Retina (tissue), 1 donor: Measurements from ENCODE around the gene C1QTNF12.

Experiments
- DNase-seq: peaks from one replicate; pipeline ENCODE4 v3.0.0-alpha.2; 2016

The C1QTNF12 gene

DNA sequence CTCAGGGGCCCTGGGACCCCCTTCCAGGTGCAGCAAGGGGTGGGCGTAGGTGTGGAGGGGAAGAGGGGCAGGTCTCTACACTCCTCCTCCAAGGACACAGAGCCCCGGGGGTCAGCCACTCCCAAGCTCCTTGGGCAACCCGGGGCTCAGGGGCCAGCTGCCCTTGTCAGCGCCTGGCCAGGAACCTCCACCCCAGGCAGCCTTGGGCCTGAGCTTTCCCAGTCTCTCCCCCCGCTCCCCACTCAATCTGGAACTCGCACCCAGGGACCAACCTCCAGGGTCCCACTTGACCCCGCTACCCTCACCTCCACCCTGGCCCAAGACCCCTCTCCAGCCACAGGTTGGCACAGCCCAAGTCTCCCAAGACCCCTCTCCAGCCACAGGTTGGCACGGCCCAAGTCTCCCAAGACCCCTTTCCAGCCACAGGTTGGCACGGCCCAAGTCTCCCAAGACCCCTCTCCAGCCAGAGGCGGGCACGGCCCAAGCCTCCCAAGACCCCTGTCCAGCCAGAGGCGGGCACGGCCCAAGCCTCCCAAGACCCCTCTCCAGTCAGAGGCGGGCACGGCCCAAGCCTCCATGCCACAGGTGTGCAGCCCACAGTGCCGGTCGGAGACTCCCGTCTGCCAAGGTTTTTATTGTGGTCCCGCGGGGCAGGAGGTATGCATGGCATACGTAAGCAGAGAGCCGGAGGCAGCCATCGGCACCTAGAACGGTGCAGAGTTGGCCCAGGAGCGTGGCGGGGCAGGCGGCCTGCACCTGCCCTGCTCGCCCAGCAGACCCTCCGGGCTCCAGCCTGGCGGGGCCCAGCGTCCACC lies 35.6 kb downstream of the C1QTNF12 start:
- no peak for DNase-seq

DNA sequence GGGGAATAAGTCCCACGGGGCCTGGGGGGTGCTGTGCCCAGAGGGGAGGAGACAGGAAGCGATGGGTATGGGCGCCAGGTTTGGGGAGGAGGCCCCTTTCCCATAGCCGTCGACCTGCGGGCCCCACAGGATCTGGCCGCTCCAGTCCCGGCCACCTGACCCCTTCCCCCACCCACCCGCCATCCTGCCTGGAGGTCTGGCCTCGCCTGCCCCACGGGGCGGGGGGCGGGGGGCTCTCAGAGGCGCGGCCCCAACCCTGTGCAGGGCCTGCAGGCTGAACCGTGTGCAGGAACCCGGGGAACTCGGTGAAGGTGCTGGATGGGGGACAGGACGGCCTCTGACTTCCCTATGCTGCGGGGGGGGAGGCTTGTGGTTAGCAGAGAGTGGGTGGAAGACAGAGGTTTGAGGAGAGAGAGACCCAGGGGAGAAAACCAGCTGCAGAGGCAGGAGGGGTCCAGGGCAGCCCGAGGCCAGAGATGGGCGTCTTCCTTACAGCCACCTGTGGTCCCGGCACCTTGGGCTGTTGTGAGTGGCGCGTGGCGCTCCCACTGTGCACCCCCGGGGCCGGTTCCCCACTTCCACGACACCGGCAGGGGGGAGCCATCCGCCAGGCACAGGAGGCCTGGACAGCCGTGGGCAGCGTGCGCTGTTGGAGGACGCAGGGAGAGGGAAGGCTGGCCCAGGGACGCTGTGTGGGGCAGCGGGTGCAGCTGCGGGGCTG lies 37.6 kb downstream of the C1QTNF12 start:
- no peak for DNase-seq

DNA sequence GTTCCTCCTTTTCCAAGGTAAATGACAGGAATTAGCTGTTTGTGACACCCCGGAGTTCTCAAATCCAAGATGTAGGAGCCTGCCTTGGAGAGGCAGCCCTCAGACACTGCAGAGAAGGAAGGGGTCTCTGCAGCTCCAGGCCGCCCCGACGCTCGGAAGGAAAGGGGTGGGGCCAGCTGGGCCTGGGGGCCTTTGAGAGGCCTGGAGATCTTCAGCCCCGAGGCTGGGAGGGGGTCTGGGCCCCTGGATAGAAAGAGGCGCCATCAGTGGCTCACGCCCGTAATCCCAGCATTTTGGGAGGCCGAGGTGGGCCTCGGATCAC lies 39.0 kb downstream of the C1QTNF12 start:
- DNase-seq = no peak

DNA sequence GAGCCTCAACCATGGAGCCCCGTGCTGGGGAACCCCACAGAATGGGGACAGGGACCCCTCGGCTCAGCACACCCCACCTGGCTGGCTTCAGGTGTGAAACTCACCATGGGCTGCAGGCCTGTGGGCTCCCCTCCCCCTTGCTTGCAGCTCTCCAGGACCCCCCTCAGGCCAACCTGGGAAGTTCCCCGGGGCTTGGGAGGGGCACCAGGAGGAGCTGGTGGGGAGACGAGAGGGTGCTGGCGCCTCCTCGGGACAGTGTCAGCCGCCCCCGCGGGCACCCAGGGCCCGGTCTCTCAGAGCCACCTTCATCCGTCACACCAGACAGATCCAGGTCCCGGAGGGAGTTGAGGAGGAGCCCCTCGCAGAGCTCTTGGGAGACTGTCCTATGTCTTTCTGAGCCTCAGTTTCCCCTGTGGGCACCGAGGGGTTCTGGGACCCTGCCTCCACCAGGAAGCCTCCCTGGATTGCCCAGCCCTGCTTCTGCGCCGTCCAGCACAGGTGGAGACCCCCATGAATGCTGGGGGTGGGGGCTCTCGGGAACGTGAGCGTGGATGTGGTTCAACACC lies 39.5 kb downstream of the C1QTNF12 start:
- DNase-seq = no peak

DNA sequence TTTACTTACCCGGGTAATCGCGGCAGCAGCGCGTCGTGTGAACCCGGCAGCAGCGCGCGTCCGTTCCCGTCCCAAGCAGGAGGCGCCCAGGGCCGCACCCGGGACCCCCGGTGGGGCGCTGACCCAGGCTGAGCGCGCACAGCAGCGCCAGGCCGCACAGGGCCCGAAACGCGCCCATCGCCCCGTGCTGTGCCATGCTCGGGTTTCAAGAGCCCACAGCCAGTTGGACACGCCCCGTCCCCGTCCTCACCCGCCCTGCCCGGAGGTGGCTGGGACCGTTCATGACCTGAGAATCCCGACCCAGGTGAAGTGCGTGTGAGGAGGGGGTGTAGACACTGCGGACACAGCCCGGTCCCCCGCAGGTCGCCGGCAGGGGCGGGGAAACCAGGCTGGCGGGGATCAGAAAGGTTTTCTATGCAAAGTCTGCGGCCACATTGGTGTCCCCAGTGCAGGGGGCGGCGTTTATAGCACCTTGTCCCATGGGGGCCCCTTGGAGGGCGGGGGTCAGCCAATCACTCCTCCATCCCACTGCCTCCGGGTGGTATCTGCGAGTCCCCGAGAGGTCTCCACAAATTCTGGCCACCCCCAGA lies 40.1 kb downstream of the C1QTNF12 start, which contains the start of gene TNFRSF18:
Gene TNFRSF18 (minus strand): TSS at position 217 of the 590 bp plus-strand sequence. CDS start 21 bp downstream, at position 196.
- DNase-seq = peak; percentile 55

DNA sequence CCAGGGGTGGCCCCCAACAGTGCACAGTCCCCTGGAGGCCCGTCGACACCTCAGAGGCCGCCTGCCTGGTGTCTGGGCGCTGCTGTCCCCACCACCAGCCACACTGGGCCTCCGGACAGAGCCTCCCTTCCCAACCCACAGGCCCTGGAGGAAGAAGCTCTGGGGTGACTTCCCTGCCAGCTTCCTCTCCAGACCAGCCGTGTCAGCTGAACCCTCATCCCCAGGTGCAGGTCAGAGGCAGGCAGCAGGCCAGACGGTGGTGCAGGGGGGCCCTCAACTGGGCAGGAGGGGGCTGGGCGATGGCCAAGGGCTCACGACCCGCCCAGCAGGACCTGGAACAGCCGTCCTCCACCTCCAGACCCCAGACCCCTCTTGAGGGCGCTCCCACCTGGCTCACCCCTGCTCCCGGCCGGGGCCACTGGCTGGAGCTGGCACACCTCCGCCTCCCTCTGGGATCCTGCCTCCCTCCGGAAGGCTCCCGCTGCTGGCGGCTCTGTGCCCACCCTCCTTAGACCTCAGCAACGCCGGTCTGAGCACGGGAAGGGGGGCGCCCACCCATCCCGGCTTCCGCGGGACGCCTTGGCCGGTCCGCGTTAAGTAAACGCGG lies 40.6 kb downstream of the C1QTNF12 start:
- DNase-seq = no peak

DNA sequence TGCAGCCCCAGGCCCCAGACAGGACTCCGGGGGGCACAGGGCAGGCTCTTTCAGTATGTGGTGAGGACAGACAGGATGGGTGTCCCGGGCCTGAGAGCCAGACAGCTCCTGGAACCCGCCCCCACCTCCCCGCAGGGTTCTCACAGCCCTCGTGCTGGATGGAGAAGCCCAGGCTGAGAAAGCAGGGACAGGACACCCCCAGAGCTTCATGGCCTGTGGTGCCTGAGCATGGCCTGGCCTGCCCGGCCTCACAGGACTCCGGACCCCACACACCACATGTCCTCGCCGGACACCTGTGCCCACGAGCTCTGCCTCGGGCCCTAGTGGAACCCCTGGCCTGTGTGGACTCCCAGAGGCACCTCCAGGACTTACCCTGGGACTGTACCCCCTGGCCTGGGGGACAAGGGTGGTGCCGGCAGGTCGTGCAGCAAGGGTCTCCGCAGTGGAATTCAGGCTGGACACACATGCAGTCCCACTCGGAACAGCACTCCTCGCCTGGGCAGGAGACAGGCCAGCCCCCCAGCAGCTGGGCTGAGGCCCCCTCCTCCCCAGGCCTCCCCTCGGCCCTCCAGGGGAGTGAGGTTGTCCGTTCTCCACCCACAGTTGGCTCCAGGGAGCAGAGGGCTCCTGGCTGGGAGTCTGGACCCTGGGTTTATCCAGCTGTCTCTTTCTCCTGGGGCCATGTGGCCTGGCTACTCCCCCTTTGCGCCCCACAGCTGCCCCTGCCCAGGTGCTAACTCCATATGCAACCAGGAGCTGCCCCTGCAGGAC lies 41.3 kb downstream of the C1QTNF12 start:
- DNase-seq = no peak

DNA sequence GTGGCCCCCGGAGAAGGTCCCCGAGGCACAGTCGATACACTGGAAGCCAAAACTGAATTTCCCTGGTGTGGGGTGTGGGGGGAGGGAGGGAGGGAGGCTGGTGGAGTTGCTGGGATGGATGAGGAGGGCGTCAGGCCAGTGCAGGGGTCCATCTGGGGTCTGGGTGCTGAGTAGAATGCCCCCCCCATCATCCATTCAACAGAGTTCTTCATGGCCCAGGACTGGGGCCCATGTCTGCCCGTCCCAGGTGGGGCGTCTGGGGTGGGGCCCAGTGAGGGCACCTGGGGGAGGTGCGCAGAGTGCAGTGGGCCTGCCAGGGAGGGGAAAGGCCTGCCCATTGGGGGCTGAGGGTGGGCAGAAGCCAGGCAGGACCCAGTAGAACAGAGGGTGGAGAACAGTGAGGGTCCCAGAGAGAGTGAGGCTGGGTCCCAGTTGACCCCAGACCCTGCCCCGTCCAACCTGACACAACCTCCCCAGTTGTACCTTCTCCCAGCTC lies 42.0 kb downstream of the C1QTNF12 start:
- no peak for DNase-seq

DNA sequence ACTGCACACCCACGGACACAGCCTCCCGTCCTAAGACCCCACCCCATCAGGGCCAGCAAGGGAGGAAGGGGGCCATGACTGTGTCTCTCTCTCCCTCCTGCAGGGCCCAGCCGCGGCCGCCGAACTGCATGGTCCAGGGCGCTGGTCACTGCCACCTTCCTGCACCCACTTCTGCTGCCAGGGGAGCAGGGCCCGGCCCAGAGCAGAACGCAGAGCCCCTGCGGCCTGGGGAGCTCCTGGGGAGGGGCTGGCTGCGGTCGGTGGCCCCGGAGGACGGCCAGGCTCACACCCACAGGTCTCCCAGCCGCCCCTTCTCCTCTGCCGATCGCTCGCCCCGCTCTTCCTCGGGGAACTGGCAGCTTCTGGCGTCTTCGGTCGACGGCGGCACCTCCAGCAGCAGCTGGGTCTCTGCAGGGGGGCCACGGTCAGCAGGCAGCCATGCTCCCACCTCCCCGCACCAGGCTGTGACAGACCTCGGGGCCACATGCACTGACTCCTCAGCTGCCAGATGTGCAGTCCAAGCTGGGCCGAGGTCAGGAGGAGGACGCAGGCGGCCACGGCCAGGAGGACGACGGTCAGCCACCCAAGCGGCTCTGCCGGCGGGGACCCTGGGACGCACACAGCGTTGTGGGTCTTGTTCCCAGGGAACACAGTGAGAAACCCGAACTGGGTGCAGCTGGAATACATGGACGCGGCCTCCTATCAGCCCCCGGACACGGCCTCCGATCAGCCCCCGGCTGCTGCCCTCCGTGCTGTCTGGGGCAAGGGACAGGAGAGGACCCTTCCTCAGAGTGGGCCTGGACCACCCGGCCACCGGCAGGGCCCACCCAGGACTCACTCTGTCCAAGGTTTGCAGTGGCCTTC lies 42.7 kb downstream of the C1QTNF12 start:
- no peak for DNase-seq

DNA sequence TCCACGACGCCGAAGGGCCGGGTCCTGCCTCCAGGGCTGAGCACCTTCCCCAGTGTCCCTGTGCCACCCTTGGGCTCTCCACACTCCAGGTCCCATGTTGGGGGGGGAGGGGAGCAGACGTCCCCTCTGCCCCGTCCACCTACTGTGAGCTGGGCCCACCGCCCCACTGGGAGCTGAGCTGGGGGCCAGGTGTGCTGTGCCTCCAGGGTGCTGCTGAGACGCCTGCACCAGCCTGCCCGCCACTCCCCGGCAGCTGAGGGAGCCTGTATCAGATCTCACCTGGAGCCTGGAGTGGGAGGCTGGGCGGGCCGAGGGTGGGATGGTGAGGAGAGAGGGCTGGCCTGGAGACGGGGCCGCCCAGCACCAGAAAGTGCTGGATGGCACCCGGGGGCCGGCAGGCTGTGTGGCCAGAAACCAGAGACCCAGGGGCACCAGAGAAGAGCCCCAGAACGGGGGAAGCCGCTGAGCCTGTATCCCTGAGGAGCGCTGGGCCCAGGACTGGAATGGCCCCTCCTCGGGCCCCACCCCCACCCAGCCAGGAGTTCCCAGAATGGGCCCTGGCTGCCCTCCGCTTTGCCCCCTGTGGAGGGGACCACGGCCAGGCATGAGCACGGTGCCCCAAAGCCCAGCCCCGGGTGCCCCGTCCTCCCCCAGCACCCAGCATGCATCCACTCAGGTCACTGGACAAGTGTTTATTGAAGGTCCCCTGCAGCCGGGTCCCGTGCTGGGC lies 43.5 kb downstream of the C1QTNF12 start:
- no peak for DNase-seq

DNA sequence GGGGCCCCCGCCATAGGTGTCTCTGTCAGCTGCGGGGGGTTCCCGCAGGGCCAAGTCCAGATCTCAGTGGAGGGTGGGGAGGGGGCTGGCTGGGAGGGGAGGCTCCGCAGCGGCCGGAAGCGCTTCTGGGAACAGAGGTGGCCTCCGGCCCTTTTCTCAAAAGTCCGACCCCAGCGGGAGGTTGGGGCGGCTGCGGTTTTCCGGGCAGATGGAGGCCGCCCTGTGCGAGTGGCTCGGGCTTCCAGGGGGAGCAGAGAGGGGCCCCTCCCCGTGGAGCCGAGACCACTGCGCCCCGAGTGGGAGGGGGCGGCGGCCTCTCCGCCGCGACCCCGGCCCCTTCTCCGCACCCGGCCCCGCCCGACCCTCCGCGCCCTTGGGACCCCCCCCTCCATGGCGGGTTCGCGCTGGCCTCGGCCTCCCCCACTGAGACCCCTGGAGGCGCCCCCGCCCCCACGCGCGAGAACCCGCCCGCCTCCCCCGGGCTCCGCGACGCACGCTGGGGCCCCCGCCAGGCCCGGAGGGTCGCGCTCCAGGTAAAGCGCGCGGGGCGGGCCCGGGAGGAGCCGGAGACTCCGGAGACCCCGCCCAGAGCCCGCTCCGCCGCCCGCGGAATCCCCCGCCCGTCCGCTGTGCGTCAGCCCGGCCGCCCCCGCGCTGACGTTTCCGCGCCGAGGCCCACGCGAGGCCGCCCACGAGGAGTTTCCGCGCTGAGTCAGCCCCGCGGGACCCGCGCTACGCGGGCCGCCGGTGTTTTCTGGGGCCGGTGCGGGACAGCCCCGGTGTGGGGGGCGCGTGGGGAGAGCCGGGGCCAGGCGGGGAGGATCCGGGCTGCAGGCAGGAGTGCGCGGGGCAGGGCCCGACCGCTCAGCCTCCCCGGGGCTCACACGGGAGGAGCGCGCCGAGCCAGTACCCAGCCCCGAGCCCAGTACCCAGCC lies 45.4 kb downstream of the C1QTNF12 start:
- DNase-seq = no peak

DNA sequence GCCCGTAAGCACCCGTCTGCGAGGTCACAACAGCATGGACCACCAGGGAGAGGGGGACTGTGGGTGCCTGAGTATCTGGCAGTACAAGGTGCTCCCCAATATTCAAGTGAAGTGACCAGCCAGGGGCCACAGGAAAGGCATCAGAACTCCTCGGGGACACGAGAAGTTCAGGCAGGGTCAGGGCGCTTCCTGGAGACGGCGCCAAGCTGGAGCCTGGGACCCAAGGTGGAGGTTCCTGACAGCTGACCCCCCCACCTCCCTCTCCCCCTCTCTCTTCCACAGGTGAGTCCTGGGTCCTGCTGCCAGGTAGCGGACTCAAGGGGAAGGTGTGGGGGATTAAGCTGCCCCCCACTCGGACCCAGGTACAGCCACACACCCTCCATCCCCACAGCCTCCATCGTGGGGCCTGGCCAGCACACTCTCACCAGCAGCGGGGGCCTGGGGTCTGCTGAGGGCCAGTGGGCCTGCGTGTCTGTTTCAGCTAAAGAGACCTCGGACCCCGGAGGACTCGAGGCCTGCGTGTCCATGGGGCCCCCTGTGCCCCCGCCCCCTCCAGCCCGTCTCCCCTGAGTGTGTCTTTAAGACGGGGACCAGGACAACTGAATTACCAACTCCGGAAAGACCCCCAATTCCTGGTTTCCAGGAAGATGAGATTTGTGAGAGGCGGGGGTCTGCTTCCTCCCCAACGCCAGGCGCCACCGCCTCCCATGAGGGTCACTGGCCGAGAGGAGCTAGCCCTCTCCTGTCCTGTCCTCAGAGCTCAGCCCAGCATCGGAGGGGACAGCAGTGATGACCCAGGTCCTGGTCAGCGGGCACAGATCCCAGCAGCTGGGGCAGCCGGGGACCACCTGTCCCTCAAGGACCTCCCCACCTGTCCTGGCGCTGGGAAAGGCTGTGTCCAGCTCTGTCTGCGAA lies 46.3 kb downstream of the C1QTNF12 start:
- no peak for DNase-seq

DNA sequence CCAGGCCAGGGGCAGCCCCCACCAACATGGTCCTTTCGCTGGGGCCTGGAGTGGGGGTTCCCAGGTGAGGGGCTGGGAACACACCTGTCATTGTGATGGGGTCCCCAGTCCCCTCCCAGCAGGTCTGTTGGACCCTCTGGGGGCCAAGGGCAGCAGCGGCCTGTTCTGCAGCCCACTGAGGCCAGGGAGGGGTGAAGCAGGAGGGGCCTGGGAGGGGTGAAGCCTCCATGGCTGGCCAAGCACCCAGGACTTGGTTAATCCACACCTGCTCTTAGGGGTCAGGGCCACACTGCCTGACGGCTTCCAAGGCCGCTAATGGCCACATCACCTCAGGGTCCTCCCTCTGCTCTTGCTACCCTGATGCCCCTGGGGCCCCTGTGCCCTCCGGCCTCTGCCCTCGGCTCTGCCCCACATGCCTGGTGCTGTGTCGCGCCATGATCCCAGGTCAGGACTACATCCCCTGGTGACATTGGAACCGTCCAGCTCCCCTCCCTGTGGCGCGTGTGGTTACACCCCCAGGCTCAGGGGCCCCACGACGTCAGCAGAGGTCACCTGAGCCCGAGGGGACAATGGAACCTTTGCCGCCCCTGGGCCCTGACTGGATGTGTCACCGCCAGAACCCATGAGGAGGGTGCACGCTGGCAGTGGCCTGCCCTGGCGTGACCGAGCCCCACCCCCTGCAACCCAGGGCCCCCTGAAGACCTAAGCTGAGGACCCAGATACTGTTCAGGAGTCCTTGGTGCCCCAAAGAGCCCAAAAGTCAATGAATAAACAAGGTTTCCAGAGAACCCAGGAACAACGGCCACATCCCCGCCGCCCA lies 47.2 kb downstream of the C1QTNF12 start:
- no peak for DNase-seq

DNA sequence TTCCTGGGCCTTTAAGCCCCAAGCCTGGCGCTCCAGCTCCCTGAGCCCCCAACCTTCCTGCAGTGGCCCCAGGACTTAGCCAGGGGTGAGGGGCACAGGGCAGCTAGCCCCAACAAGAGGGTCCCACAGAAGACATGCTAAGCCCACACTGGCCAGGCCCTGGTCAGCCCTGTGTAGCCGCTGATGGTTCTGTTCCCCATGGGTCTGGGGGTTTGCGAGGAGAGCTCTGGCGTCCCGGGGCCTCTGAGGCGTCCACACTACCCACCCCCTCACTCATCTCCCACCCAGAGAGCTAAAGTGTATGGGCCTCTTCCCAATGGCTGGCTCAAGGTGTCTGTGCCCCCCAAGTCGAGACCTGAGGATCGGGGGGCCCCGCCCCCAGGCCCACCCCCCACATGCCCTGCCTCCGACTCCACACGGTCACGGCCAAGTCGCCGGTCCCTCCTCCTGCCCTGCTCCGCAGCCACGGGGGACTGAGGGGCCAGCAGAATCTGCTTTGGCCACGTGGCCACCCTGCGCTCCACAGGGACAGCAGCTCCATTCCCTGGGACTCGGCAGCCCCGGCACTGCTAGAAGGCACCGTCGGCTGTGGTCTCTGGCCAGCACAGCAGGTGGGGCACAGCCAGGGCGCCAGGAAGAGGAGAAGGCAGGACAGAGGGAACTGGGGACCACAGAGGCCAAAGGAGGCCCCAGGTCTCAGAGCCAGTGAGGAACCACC lies 47.9 kb downstream of the C1QTNF12 start:
- no peak for DNase-seq

DNA sequence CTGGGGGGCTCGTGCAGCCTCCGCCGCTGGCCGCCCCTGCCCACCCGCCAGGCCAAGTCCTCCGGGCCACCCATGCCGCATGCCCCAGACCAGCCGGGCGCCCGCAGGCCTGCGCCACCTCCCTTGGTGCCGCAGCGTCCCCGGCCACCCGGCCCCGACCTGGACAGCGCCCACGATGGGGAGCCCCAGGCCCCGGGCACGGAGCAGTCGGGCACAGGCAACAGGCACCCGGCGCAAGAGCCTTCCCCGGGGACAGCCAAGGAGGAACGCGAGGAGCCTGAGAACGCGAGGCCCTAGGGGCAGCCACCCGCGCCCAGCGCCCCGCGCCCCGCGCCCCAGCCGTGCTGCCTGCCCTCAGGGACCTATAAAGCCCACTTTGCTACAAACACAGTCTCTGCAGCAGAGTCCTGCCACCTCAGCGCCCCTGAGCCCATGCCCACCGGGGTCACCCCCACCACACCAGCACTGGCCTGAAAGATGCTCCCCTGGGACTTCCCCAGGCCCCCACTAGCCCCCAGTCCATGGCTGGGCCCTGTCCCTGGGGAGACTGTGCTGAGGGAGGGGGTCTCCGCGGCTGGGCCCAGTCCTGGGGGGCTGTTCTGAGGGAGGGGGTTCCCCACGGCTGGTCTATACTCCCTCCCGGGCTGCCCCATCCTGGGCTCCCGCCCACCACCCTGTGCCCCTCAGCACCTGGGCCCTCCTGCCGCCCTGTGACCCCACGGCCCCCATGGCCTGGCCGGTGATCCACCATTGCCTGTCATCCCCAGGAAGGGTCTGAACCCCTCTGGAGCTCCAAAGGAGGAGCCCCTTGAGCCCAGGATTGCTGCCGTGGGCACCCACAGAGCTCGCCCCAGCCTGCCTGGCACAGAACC lies 48.7 kb downstream of the C1QTNF12 start:
- no peak for DNase-seq

DNA sequence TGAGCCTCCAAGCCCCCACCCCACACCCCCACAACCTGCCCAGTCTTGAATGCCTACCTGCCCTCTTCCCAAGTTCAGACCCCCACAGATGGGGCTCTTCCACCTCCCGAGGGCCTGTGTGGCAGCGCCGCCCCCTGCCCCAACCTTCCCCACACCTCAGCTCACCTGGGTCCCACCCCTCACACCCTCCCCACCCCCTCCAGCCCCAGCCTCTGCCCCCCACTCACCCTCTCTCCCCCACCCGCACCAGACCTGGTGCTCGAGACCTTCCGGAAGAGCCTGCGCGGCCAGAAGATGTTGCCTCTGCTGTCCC lies 49.4 kb downstream of the C1QTNF12 start:
- DNase-seq = no peak
